GM12878 (cell line): Measurements from ENCODE around the gene RBL2. TPM values are rescaled to one million over a fixed set of nuclear protein-coding genes. Genes with fewer than 3 reads are reported as not detected.

Experiments used
- ATAC-seq: fragments of 200-7000 bp; cut with Tn5 transposase; 3 replicates; pipeline ENCODE4 v1.9.1; 2020; ENCODE audit warnings: mild to moderate bottlenecking, moderate library complexity
- BruUV-seq: library from RNA; stranded (reverse); fragments of 400-500 nt; replicated peaks from 2 replicates; lab custom pipeline; 2021; lab: Mats Ljungman, UMichigan
- CTCF ChIA-PET: fragments of 300-600 bp; sonication (Branson Sonifier 250); formaldehyde crosslinking; extraction: SDS; loops from one replicate; lab custom pipeline; 2021; ENCODE audit warnings: inconsistent platforms; lab: Yijun Ruan, JAX
- POLR2A ChIA-PET: fragments of 350-600 bp; formaldehyde crosslinking; extraction: SDS; loops from one replicate; lab custom pipeline; 2021; ENCODE audit warnings: inconsistent platforms; lab: Charles Lee
- RAD21 ChIA-PET: fragments of 300-600 bp; sonication (Branson Sonifier 250); formaldehyde crosslinking; loops from one replicate; lab custom pipeline; 2023; ENCODE audit warnings: antibody characterized with exemption; ENCODE audit not compliant: unreplicated experiment; lab: Charles Lee
- SMC1A ChIA-PET: fragments of 300-600 bp; sonication (Branson Sonifier 250); formaldehyde crosslinking; loops from one replicate; lab custom pipeline; 2023; ENCODE audit not compliant: unreplicated experiment, uncharacterized antibody; lab: Charles Lee
- DNase-seq: peaks from one replicate; pipeline ENCODE4 v3.0.0-alpha.2; 2011; ENCODE audit warnings: low read depth, low spot score
- FAIRE-seq: peaks from 3 replicates; lab custom pipeline; 2011; peaks lifted over from hg19 to GRCh38; lab: Jason Lieb, UNC
- H2AFZ ChIP-seq: 2 replicates; pipeline ENCODE4 v1.6.0; 2011; ENCODE audit warnings: low read depth, low read length, control low read depth; ENCODE audit not compliant: control insufficient read depth
- H3K27ac ChIP-seq: 2 replicates; pipeline ENCODE4 v1.5.1; 2011; ENCODE audit warnings: control low read depth; ENCODE audit not compliant: control insufficient read depth, insufficient read depth
- H3K27me3 ChIP-seq, 2 experiments: replicated peaks in 1 of 2; 2 replicates each; pipeline versions ENCODE4 v1.6.0 to v1.6.1; 2011; ENCODE audit warnings: low read length in 1 of 2; ENCODE audit not compliant: control insufficient read depth in 2 of 2, insufficient read depth in 2 of 2
- H3K36me3 ChIP-seq, 2 experiments: 2 replicates each; pipeline ENCODE4 v1.5.1; 2011; ENCODE audit warnings: low read length in 1 of 2; ENCODE audit not compliant: control insufficient read depth in 2 of 2, insufficient read depth in 2 of 2
- H3K4me1 ChIP-seq: 2 replicates; pipeline ENCODE4 v1.6.1; 2011; ENCODE audit warnings: mild to moderate bottlenecking, low read length, moderate library complexity, mixed read lengths; ENCODE audit not compliant: control insufficient read depth, insufficient read depth
- H3K4me2 ChIP-seq: 2 replicates; pipeline ENCODE4 v1.6.0; 2011; ENCODE audit warnings: control low read depth; ENCODE audit not compliant: control insufficient read depth, insufficient read depth
- H3K4me3 ChIP-seq: fragments of 200-600 bp; sonication (generic); 2 replicates; pipeline ENCODE4 v1.5.1; 2016
- H3K79me2 ChIP-seq: 2 replicates; pipeline ENCODE4 v1.6.0; 2011; ENCODE audit warnings: low read length; ENCODE audit not compliant: control insufficient read depth, insufficient read depth
- H3K9ac ChIP-seq: 2 replicates; pipeline ENCODE4 v1.8.0; 2011; ENCODE audit warnings: low read length, control low read depth, mixed read lengths; ENCODE audit not compliant: control insufficient read depth, insufficient read depth
- H3K9me3 ChIP-seq: replicated peaks from 3 replicates; pipeline ENCODE4 v1.5.1; 2011; ENCODE audit warnings: mild to moderate bottlenecking, low read length; ENCODE audit not compliant: control insufficient read depth, insufficient read depth
- H4K20me1 ChIP-seq: 2 replicates; pipeline ENCODE4 v1.6.0; 2011; ENCODE audit not compliant: control insufficient read depth, insufficient read depth
- BCL11A ChIP-seq: IDR thresholded peaks from 2 replicates; pipeline ENCODE4 v1.6.1; 2011; ENCODE audit warnings: low read depth, low read length
- ELK1 ChIP-seq: IDR thresholded peaks from 2 replicates; pipeline ENCODE4 v1.6.1; 2012; ENCODE audit warnings: low read depth, low read length, improper control_type of control experiment
- GATAD2B ChIP-seq: fragments of 450-650 bp; conservative IDR thresholded peaks from 2 replicates; pipeline ENCODE4 v1.6.1; 2017; ENCODE audit warnings: low read depth, mild to moderate bottlenecking, moderate library complexity
- HDGF ChIP-seq: fragments of 450-650 bp; IDR thresholded peaks from 2 replicates; pipeline ENCODE4 v1.6.1; 2016; ENCODE audit warnings: antibody characterized with exemption
- KAT2A ChIP-seq: conservative IDR thresholded peaks from 2 replicates; pipeline ENCODE4 v1.6.1; 2011; ENCODE audit warnings: low read depth, low read length; ENCODE audit not compliant: control insufficient read depth
- LARP7 ChIP-seq: fragments of 450-650 bp; IDR thresholded peaks from 2 replicates; pipeline ENCODE4 v1.6.1; 2017; ENCODE audit warnings: mild to moderate bottlenecking
- MAX ChIP-seq: IDR thresholded peaks from 2 replicates; pipeline ENCODE4 v1.6.1; 2012; ENCODE audit warnings: low read depth, low read length, improper control_type of control experiment
- MEF2B ChIP-seq: fragments of 450-650 bp; IDR thresholded peaks from 2 replicates; pipeline ENCODE4 v1.6.1; 2018; ENCODE audit warnings: mild to moderate bottlenecking, moderate library complexity; ENCODE audit not compliant: partially characterized antibody, poor library complexity, severe bottlenecking
- NFYA ChIP-seq: IDR thresholded peaks from 2 replicates; pipeline ENCODE4 v1.6.1; 2011; ENCODE audit warnings: low read depth, mild to moderate bottlenecking, low read length, improper control_type of control experiment, borderline replicate concordance
- PKNOX1 ChIP-seq: fragments of 450-650 bp; IDR thresholded peaks from 2 replicates; pipeline ENCODE4 v1.6.1; 2016; ENCODE audit warnings: mild to moderate bottlenecking
- POLR2AphosphoS5 ChIP-seq: IDR thresholded peaks from 2 replicates; pipeline ENCODE4 v1.6.1; 2011; ENCODE audit warnings: mild to moderate bottlenecking, low read length, inconsistent platforms
- SPI1 ChIP-seq: IDR thresholded peaks from 2 replicates; pipeline ENCODE4 v1.6.1; 2011; ENCODE audit warnings: low read depth, mild to moderate bottlenecking, low read length, moderate library complexity, borderline replicate concordance; ENCODE audit not compliant: insufficient read depth
- STAT1 ChIP-seq: fragments of 450-650 bp; conservative IDR thresholded peaks from 2 replicates; pipeline ENCODE4 v1.6.1; 2014; ENCODE audit warnings: antibody characterized with exemption, mild to moderate bottlenecking
- TCF12 ChIP-seq: IDR thresholded peaks from 2 replicates; pipeline ENCODE4 v1.6.1; 2011; ENCODE audit warnings: low read depth, mild to moderate bottlenecking, low read length
- USF1 ChIP-seq: IDR thresholded peaks from 2 replicates; pipeline ENCODE4 v1.6.1; 2011; ENCODE audit warnings: borderline replicate concordance, low read depth, mild to moderate bottlenecking, moderate library complexity, mixed read lengths, low read length; ENCODE audit not compliant: insufficient read depth; ENCODE audit errors: extremely low read length
- ZBTB40 ChIP-seq: fragments of 450-650 bp; IDR thresholded peaks from 2 replicates; pipeline ENCODE4 v1.6.1; 2016; ENCODE audit warnings: mild to moderate bottlenecking, moderate library complexity, borderline replicate concordance
- ZNF274 ChIP-seq: IDR thresholded peaks from one replicate; pipeline ENCODE4 v1.8.0; 2011; ENCODE audit not compliant: insufficient read length, insufficient read depth
- ZNF622 ChIP-seq: fragments of 450-650 bp; IDR thresholded peaks from 2 replicates; pipeline ENCODE4 v1.6.1; 2017; ENCODE audit warnings: mild to moderate bottlenecking, inconsistent platforms
- WGBS: methylation state at CpG from one replicate; pipeline ENCODE4 v1.1.6; 2016; ENCODE audit warnings: low lambda C conversion rate; ENCODE audit not compliant: insufficient replicate concordance, insufficient coverage; ENCODE audit errors: missing lambda C conversion rate; 5-methylcytosine and 5-hydroxymethylcytosine counted together
- in situ Hi-C: fragments of 300-500 bp; cut with MboI; formaldehyde crosslinking; loops from 9 replicates; pipeline ENCODE4 v1.14.3; 2018; ENCODE audit warnings: mixed read lengths
- intact Hi-C: fragments of 100-400 bp; cut with micrococcal nuclease; formaldehyde crosslinking; loops from one replicate; pipeline ENCODE4 v1.14.2; 2022; ENCODE audit not compliant: unreplicated experiment
- polyA plus RNA-seq, 11 experiments: library from polyadenylated mRNA; depleted of rRNA in 4 of 11; unstranded in 6 of 11; stranded (reverse) in 5 of 11; fragments of >200 nt; fragmentation: Nextera tagmentation in 4 of 11; fragmentation: Illumina TruSeq in 1 of 11; extraction: Ambion mirVana in 4 of 11; extraction: Trizol in 1 of 11; gene quantifications; 1 replicate in 1 of 11; 2 replicates in 10 of 11; pipeline versions ENCODE4 v1.2.1 to v1.2.3, GENCODE V29; 2011 to 2016; ENCODE audit warnings: inconsistent platforms in 2 of 11, missing spikeins in 2 of 11, low read depth in 1 of 11
- total RNA-seq, 4 experiments: library from RNA; depleted of rRNA in 3 of 4; stranded (reverse); fragments of >200 nt in 3 of 4; fragmentation: Illumina TruSeq in 1 of 4; extraction: Trizol in 1 of 4; gene quantifications; 2 replicates each; pipeline versions ENCODE4 v1.2.1 to v1.2.3, GENCODE V29; 2013 to 2021

Gene RBL2
- total and polyA plus RNA-seq, 10 of the 15 experiments (the other 5 are each of a cell fraction or from before 2014, with no cell fraction given), result 10.0 to 107 (median 39.0) TPM

GRCh38 chr16:53404959-53405358, 29.3 kb upstream of the RBL2 start:
- POLR2A ChIA-PET, result no interaction called here
- Histone ChIP-seq H3K4me2 (no peak overlapping the region), H3K9ac (no peak overlapping the region), H3K27ac (no peak overlapping the region), H3K4me1 (no peaks in the 10 kb centered on the region), H3K27me3 (no peaks in the 10 kb centered on the region), H3K4me3 (no peak overlapping the region), H3K79me2 (no peaks in the 10 kb centered on the region), H3K9me3 (no peaks in the 10 kb centered on the region), H4K20me1 (no peaks in the 10 kb centered on the region), H2AFZ (no peak overlapping the region), H3K36me3 (no peaks in the 10 kb centered on the region)
- SMC1A ChIA-PET, result no interaction called here
- ATAC-seq (no peak), FAIRE-seq (no peak), DNase-seq (no peak)
- CTCF ChIA-PET, result interaction anchor here (1.0 to 1.5 kb wide), 2 partner anchors 37 to 1213 kb away, joined by 3 to 4 read pairs; no protein-coding TSS in a partner anchor
- BruUV-seq, result no TSS peak
- 0% methylated on average over 2 of the region's 2 CpGs for WGBS
- in situ Hi-C loops, result no loop called here
- intact Hi-C loops, result no loop called here
- RAD21 ChIA-PET, result interaction anchor here (1.0 kb wide), 1 partner anchor 11 kb away, joined by 3 read pairs; no protein-coding TSS in a partner anchor
- TF ChIP-seq BCL11A, result no peak
- no peak for TF ChIP-seq USF1
- TF ChIP-seq ZBTB40, result no peak
- TF ChIP-seq ZNF622, result no peak
- TF ChIP-seq HDGF, result no peak
- TF ChIP-seq KAT2A, result no peak
- TF ChIP-seq MEF2B, result no peak
- TF ChIP-seq PKNOX1, result no peak
- no peak for TF ChIP-seq ELK1
- no peak for TF ChIP-seq ZNF274
- TF ChIP-seq STAT1, result no peak
- no peak for TF ChIP-seq TCF12
- no peak for TF ChIP-seq NFYA
- no peak for TF ChIP-seq SPI1
- no peak for TF ChIP-seq POLR2AphosphoS5
- TF ChIP-seq MAX, result no peak
- no peak for TF ChIP-seq LARP7
- TF ChIP-seq GATAD2B, result no peak
